ENCODE data around the gene PLEKHA3. TPM values are rescaled to one million over a fixed set of nuclear protein-coding genes. Genes with fewer than 3 reads are reported as not detected.

Gene PLEKHA3
- 1.5 and 3.9 TPM in 2 replicates for total RNA-seq

GRCh38 chr2:178480227-178481181 lies at the start of gene PLEKHA3:
Gene PLEKHA3, plus strand, starts transcription at chr2:178480457. Its CDS starts 413 bp downstream, at chr2:178480870.

DNA sequence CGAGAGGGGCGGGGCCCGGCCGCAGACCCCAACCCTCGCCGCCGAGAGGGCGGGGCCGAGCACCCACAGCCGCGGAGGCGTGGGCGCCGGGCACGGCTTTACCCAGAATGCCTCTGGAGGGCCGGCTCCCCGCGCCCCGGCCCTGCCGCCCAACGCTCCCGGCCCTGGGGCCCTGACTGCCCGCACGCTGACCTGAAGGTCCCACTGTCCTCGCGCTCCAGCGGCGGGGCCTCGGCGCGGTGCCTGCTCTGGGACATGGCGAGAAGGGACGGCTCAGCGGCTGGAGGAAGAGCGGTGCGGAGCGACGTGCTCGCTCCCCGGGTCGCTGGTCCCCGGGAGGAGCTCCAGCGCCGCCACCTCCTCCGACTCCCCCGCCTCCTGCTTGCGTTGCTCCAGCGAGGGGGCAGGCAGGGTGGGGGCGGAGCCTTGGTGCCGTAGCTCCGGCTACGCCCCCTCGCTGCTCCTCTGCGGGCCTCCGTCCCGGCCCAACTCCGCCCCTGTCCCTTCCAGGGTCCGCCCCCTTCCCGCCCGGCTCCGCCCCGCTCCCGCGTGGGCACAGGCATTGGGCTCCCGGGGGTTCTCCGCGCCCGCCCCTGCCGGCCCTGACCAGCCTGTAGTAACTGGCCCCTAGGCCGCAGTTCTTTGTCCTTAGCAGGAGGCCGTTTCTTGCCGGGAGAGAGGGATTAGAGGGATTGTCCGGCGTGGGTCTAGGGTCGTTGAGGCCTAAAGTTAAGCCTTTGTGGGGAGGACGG lies 29.3 kb upstream of the PLEKHA3 start, which contains the start of the genes PJVK and PRKRA:
TSS of gene PJVK (plus strand) at position 605 of the 752 bp plus-strand sequence. CDS start 2,032 bp downstream, outside the sequence.
TSS of gene PRKRA (minus strand) at position 402 of the 752 bp plus-strand sequence. CDS start at position 257, 145 bp downstream.

GRCh38 chr2:178478439-178479274 lies 1.6 kb upstream of the PLEKHA3 start, which contains the start of gene FKBP7:
Gene FKBP7, minus strand, starts transcription at chr2:178478600. Its CDS starts 101 bp downstream, at chr2:178478499.

Other genes with a start within 250 kb of the PLEKHA3 start
- 39.3 and 41.2 TPM in 2 replicates for gene PRKRA, start 29.3 kb upstream of the PLEKHA3 start, total RNA-seq
- 0.74 and 0.78 TPM in 2 replicates for gene PJVK, start 29.1 kb upstream of the PLEKHA3 start, total RNA-seq
- gene FKBP7, start 1.9 kb upstream of the PLEKHA3 start, total RNA-seq, result 6.0 and 6.9 TPM in 2 replicates

Measured in airway epithelial cell (primary cell).